ENCODE results near the gene KCTD4.

Gene KCTD4

DNA sequence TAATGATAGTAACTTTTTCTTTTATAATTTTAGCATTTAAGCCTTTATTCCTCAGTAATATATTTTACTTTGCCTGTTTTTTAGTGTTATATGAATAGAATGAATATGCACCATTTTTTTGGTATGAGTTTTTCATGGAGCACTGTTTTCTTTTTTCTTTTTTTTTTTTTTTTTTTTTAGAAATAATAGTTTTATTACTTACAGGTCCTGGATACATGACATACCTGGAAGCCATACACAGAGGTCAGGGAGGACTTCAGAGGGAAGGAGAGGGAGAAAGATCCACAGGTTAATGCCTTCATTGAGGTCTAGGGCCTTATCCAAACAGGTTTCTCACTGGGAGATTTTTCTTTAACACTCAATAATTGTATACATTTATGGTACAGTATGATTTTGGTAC, 26.4 kb downstream of the KCTD4 start:
- no peak for DNase-seq (ENCODE audit: low read depth)

DNA sequence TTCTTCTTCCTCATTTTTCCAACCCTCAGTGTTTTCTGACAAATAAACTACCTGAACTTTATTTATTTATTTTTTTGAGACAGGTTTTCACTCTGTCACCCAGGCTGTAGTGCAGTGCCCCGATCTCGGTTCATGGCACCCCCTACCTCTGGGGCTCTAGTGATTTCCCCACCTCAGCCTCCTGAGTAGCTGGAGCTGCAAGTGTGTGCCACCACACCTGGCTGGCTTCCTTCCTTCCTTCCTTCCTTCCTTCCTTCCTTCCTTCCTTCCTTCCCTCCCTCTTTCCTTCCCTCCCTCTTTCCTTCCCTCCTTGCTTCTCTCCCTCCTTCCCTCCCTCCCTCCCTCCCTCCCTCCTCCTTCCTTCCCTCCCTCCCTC, 32.3 kb downstream of the KCTD4 start:
- no peak for DNase-seq (ENCODE audit: low read depth)

DNA sequence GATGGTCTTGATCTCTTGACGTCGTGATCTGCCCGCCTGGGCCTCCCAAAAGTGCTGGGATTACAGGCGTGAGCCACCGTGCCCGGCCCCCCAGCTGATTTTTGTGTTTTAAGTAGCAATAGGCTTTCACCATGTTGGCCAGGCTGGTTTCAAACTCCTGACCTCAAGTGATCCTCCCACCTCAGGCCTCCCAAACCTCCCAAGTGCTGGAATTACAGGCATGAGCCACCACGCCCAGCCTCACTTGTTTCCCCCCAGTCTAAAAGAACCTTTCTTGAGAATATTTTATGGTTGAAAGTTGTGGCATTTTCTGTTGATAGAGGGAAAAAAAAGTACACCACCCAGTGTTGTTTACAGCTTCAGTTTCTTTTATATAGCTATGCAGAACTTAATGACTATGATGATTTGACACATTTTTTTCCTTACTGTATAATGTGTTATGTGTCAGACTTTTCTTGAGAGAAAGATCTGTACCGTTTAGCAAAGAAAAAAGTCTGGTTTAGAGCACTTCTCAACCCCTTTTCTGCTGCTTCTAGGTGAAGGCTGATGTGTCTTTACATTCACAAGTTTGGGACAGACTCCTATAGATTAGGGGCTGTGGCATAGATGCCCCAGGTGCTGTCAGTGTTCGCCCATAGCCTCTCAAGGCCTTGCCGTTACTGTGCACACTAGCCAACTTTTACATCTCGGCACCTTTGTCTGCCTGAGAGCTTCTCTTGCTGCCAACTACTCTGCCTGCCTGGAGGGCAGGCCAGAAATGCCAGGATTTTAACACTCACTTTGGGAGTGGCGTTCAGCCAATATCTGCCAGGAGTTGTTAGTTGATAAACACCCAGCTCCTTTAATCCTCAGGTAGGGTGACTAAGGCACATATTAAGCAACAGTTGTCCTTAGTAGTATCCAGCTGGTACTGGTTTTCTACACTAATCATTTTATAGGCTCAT, 33.0 kb downstream of the KCTD4 start:
- no peak for DNase-seq (ENCODE audit: low read depth)

DNA sequence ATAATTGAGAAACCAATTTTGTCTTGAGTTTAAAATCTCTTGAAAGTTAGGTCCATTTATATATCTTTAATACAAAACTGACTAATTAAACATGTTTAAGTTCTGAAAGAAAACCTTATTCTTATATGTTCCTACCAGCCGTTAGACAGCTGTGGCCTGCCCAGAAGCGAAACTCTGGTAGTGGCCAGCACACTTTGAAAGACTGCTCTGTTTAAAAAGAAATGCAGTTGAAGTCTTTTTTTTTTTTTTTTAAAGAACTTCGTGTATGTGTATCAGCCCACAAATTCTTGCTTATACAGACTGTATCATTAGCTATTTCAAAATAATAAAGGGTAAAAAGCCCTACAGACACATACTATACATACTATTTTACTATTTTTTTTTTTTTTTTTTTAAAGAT, 34.0 kb downstream of the KCTD4 start:
- no peak for DNase-seq (ENCODE audit: low read depth)

DNA sequence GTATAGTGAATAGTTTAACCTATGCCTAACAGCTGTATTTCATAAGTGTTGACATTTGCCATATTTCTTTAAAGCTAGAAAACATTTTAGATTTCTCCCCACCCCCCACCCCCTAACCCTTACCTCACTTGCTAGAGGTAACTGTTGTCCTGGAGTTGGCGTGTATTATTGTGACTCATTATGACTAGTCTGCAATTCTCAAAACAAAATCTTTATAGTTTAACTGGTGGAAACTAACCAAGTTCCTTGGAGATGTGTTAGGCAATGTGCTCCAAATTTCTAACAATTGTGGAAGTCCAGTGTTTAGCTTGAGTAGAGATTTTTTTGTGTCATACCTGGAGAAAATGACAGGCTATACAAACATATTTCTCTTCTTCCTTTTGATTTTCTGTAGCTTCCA, 38.0 kb downstream of the KCTD4 start:
- DNase-seq (ENCODE audit: low read depth) = no peak

DNA sequence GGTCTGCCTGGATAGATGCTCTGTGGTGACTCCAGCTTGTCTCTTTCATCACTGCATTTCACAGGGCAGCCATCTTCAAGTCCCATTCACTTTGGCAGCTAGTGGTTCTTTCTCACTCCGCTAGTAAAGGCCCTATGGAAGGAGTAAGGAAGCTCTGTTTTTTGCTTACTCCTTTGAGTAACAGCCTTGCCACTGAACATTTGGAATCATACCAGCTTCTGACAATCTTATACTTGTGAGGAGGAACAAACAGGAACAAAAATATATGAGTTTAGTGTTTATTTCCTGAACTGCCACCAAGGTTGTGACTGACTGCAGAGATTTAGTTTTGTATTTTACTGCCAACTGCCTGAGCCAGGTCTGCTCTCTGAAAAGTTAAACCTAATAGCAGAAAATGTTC, 38.7 kb downstream of the KCTD4 start:
- no peak for DNase-seq (ENCODE audit: low read depth)

DNA sequence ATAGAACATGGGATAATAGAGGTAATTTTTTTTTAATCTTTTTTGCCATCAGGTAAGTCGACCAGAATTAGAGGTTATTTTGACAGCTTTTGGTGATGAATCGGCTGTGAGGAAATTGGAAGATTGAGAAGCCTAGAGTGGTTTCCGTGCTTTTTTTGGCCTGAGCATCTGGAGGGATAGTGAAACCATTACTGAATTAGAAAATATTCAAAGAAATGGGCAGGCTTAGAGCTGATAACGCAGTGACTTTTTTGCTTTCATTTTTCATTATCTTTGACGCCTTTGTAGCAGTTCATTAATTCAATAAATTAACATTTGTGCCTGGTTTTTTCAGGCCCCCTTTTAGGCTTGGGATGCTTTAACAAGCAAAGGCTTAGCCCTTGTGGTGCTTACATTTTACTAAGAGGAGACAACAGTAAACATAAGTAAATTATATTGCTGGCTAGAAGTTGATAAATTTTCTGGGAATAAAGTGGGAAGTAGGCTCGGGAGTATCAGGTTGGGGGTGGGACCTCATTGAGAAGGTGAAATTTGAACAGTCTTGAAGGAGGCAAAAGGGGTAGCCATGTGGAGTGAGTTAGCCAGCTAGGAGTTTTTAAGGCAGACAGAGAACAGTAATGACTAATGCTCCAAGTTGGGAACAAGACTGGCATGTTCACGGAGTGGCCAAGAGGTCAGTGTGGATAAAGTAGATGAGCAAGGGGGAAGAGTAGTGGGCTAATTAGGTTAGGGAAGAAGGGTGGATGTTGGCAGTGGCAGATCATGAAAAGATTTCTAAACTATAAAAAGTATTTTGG, 44.1 kb downstream of the KCTD4 start:
- no peak for DNase-seq (ENCODE audit: low read depth)

DNA sequence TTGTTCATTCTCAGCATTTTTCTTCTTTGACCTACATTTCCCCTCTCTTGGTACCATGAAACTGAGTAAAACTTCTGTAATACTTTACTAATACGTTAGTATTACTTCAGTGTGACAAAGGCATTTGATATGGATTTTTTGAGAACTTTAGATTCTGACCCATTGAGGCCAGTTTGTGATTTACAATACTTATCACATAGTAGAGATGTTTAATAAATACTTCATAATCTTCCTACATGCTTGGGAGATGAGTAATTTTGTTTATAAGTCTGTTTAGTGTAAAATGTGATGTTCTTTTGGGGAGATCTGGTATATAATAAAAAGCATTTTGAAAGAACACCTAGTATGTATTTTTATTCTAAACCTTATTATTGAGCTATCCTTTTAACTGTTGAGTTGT, 50.9 kb downstream of the KCTD4 start:
- DNase-seq (ENCODE audit: low read depth) = no peak

DNA sequence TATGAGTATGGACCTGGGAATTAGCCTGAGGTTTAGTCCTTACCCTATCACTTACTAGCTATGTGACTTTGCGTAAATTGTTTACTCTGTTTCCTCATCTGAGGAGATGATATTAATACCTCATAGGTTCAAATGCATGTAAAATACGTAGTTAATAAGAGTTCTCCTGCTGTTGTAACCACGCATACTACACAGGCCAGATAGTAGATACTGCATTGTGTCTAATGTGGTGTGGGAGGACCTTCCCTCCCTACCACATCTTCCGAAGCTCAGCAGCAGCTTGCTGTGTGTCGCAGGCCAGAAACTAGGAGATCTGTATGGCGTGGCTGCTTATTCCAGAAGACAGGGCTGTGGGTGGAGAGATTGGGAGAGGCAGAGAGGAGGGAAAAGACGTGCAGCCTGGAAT, 57.5 kb downstream of the KCTD4 start:
- no peak for DNase-seq (ENCODE audit: low read depth)
